GM18498 (cell line): Measurements from ENCODE around the gene STK10.
A peak's percentile ranks its signal among the peaks of the same experiment; 100 is the strongest.
"Not testable (repeated sequence)": the region's sequence is repeated elsewhere in the genome, so short reads cannot be mapped to it uniquely, and the experiment has no call there.

ENCODE experiments used
- ATAC-seq: cut with Tn5 transposase; IDR thresholded peaks from one replicate; pipeline ENCODE4 v1.9.1; 2021; ENCODE audit warnings: mild to moderate bottlenecking, moderate library complexity; ENCODE audit not compliant: unreplicated experiment

STK10 gene

DNA sequence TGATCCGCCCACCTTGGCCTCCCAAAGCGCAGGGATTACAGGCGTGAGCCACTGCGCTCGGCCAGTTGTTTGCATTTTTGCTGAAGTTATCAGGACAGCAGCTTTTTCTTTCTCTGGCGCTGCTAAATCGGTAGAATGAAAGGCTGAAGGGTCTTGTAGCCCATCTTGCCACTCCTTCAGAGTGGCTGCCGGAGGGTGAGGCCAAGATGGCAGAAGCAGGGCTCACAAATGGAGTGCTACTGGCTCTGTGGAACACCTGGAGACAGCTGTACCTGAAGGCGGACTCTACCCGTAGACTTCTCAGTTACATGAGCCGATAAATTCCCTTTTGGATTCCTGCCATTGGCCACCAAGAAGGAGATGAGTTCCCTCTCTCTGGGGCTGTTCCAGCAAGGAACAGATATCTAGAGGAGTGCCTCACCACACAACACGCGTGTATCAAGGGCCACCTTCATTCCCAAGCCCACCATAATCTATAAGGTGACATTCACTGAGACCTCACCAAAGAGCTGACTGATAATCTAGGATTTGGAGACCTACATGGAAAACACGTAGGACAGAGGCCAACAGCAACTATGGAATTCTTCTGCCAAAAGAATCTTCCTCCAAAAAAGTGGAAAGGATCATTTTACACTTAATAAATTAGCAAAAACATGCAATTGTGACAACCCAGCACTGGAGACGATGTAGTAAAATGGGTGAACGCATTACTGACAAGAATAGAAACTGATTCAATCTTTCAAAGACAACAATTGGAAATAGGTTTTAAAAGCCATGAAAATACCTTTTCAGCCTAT lies 21.8 kb downstream of the STK10 start:
- no peak for ATAC-seq

GRCh38 chr5:172165465-172165864 lies 22.6 kb downstream of the STK10 start:
- ATAC-seq, result peak; percentile 67

GRCh38 chr5:172164769-172165212 lies 23.2 kb downstream of the STK10 start:
- no peak for ATAC-seq

DNA sequence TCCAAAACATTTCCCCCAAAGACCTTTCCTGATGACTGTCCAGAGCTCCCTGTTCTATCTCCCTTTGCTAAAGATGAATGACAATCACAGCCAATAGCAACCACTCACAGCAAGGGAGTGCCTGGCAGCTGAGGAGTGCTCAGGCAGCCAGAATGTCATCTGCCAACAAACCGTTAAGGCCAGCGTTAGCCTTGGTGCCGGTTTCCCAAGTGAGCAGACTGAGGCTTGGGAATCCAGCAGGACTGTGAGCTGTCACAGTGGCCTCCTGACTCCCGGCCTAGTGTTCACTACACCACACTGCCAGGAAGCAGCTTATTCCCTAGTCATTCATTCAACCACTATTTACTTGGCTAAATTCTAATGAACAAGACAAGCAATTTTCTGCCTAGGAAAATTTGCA lies 24.7 kb downstream of the STK10 start:
- no peak for ATAC-seq

DNA sequence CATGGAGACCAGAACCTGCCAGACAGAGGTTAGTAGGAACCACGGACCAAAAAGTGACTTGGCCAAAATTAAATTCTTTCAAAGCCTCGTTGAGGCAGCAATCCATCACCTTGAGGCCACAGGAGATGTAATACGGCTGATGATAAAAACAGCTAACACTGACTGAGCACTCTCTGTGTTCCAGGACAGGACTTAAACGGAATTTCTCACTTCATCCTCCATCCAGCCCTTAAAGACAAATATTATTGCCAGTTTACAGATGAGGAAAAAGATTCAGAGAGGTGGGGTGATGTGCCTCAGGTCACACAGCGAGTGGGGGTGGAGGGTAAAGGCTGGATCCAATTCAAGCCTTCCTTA lies 25.1 kb downstream of the STK10 start:
- no peak for ATAC-seq

DNA sequence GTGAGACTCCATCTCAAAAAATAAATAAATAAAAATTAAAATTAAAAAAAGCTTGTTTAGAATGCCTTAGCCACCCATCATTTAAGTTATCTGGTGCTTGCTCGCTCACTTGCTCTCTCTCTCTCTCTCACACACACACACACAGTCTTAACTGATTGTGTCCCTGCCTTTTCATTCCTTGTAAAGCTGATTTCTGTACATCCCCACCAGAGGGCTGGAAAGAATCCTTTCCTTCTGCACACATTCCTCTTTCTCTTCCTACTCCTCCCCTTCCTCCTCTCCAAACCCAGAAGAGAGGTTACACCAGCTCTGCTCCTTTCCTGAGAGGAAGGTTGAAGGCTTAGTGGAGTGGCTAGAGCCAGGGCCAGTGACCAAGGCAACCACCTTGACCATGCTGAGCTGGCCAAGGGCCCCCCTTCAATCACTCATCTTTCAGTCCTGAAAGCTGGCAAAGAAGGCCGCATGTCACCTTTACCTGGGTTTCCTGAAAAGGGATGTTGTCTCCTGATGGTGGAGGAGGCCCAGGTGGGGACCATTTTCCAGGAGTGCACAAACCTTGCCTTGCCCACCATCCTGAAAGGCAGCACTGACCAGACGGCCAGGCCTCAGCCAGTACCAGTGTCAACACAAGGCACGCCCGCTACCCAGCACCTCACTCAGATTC lies 25.6 kb downstream of the STK10 start:
- no peak for ATAC-seq

DNA sequence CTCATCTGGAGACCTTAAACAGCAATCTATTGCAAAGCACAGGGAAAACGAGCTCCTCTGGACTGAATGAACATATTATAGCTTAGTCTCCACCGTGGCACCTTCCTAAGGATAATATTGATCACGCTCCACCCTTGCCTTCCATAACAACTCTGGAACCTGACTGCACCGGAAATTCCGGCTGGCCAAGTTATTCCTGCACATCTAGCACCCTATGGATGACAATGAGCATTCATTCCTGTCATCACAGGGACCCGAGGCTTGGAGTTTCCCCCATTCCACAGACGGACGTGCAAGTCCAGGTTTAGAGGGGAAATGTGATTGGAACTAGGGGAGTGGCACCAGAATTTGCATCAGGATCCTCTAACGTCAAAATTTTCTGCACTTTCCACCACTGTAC lies 27.5 kb downstream of the STK10 start:
- ATAC-seq, result no peak

DNA sequence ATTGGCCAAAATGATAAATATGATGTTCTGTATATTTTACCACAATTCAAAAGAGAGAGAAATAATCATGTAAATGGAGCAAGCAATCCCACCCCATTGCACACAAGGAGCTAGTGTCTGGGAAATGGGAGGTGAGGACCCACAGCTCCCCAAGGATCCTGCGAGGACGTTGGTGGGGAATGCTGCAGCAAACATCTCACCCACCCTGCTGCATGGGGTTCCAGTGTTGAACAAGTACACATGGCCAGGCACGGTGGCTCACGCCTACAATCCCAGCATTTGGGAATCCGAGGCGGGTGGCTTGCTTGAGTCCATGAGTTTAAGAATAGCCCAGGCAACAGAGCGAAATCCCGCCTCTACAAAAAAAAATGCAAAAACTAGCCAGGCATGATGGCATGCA lies 29.0 kb downstream of the STK10 start:
- no peak for ATAC-seq

GRCh38 chr5:172156541-172156994 lies 31.5 kb downstream of the STK10 start:
- ATAC-seq, result no peak

- ATAC-seq, result not testable (repeated sequence)
These were observed 32.9 kb downstream of the STK10 start for GRCh38 chr5:172155101-172155500.

GRCh38 chr5:172153695-172154094 lies 34.3 kb downstream of the STK10 start:
- ATAC-seq, result no peak

DNA sequence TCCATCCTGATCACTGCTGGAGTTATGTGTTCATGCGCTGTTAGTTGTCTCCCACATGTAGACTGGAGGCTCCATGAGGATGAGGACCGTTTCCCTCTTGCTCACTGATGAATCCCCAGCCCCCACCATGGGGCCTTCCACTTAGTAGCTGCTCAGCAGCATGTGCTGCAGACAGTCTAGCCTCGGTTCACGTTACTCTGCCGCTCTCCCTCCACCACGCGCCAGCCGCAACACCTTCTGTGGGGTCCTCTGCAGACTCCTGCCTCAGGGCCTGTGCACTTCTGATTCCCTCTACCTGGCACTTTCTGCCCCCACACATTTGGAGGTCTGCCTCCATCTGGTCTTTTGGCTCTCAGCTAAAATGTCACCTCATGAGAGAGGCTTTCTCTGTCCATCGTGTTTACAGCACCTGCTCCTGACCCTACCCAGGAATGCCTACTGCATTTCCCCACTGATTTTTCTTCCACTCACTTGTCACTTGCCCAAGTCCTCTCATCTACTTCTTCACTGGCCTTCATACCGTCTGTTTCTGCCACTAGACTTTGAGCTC lies 36.3 kb downstream of the STK10 start:
- ATAC-seq, result no peak

GRCh38 chr5:172150514-172151425 lies 37.3 kb downstream of the STK10 start:
- peak; percentile 76 for ATAC-seq

- not testable (repeated sequence) for ATAC-seq
These were observed 38.5 kb downstream of the STK10 start for GRCh38 chr5:172149481-172149880.

DNA sequence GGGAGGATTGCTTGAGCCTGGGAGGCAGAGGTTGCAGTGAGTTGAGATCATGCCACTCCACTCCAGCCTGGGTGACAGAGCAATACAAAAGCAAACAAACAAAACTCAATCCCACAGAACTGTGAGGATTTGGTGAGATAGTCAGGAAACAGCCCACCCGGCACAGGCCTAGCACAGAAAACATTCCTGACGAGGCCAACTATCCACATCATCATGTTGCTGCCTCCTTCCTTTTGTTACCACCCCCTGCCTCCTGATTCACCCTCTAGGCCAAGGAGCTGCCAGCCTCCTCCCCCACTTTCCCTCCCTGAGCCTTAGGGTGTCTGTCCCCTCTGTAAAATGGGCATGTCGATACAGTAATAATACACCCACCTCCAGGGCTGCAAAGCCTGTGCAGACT lies 39.0 kb downstream of the STK10 start:
- no peak for ATAC-seq

- ATAC-seq, result no peak
These were observed 39.6 kb downstream of the STK10 start for GRCh38 chr5:172148381-172148780.

- ATAC-seq, result no peak
These were observed 40.2 kb downstream of the STK10 start for GRCh38 chr5:172147857-172148256.

GRCh38 chr5:172146748-172147092 lies 41.3 kb downstream of the STK10 start:
- ATAC-seq, result no peak

GRCh38 chr5:172145870-172146747 lies 41.9 kb downstream of the STK10 start:
- no peak for ATAC-seq
